GM19035 (cell line): ENCODE measurements around the gene CBX2.

ENCODE experiments used
- ATAC-seq: cut with Tn5 transposase; IDR thresholded peaks from one replicate; pipeline ENCODE4 v1.9.1; 2021; ENCODE audit not compliant: unreplicated experiment

Gene CBX2

GRCh38 chr17:79786930-79787643, 9.1 kb downstream of the CBX2 start:
- no peak for ATAC-seq

GRCh38 chr17:79788455-79788854, 10.5 kb downstream of the CBX2 start:
- ATAC-seq: no peak

GRCh38 chr17:79788989-79789942, 11.3 kb downstream of the CBX2 start:
- no peak for ATAC-seq

GRCh38 chr17:79789943-79790804, 12.2 kb downstream of the CBX2 start:
- ATAC-seq: no peak

GRCh38 chr17:79790805-79791734, 13.1 kb downstream of the CBX2 start:
- no peak for ATAC-seq

GRCh38 chr17:79791735-79792161, 13.8 kb downstream of the CBX2 start:
- no peak for ATAC-seq

- no peak for ATAC-seq
Measured at GRCh38 chr17:79792341-79792871, 14.5 kb downstream of the CBX2 start.

GRCh38 chr17:79792984-79793923, 15.3 kb downstream of the CBX2 start:
- no peak for ATAC-seq

GRCh38 chr17:79793924-79794304, 16.0 kb downstream of the CBX2 start:
- no peak for ATAC-seq

GRCh38 chr17:79794659-79795511, 16.9 kb downstream of the CBX2 start:
- ATAC-seq: no peak

- no peak for ATAC-seq
Measured at GRCh38 chr17:79795795-79796443, 18.0 kb downstream of the CBX2 start.

- ATAC-seq: no peak
Measured at GRCh38 chr17:79796444-79796762, 18.5 kb downstream of the CBX2 start.

- peak; percentile 82 for ATAC-seq
Measured at GRCh38 chr17:79796763-79797491, 19.0 kb downstream of the CBX2 start, which contains the start of gene CBX8. TSS of gene CBX8 (minus strand) at chr17:79797077. CDS start at chr17:79796998, 79 bp downstream.

- ATAC-seq: peak; percentile 15
Measured at GRCh38 chr17:79797492-79798298, 19.7 kb downstream of the CBX2 start.

GRCh38 chr17:79798299-79799173, 20.6 kb downstream of the CBX2 start:
- ATAC-seq: no peak
